HT1080 (cell line): ENCODE data around the gene SLC23A3. TPM values are rescaled to one million over a fixed set of nuclear protein-coding genes. Genes with fewer than 3 reads are reported as not detected.

Experiments
- DNase-seq: peaks from one replicate; pipeline ENCODE4 v3.0.0-alpha.2; 2015; ENCODE audit warnings: low read depth
- total RNA-seq: library from RNA; depleted of rRNA; stranded (reverse); fragments of >200 nt; shearing (Covaris generic); gene quantifications from 2 replicates; pipeline ENCODE4 v1.2.3, GENCODE V29; 2014

The SLC23A3 gene
- total RNA-seq, 1 experiment from 2014 or later: 0.76 TPM

- peak; percentile 42 for DNase-seq
These were observed 6.3 kb upstream of the SLC23A3 start for GRCh38 chr2:219175928-219176817.

GRCh38 chr2:219175486-219175885 lies 5.7 kb upstream of the SLC23A3 start:
- DNase-seq: no peak

GRCh38 chr2:219174801-219175200 lies 5.0 kb upstream of the SLC23A3 start:
- DNase-seq: no peak

GRCh38 chr2:219174146-219174545 lies 4.3 kb upstream of the SLC23A3 start:
- DNase-seq: no peak

- no peak for DNase-seq
These were observed 3.3 kb upstream of the SLC23A3 start for GRCh38 chr2:219173176-219173575.

- DNase-seq: no peak
These were observed 2.7 kb upstream of the SLC23A3 start for GRCh38 chr2:219172231-219173154.

GRCh38 chr2:219171231-219171651 lies 1.4 kb upstream of the SLC23A3 start:
- peak; percentile 58 for DNase-seq

GRCh38 chr2:219168932-219169331 lies 897 bp downstream of the SLC23A3 start:
- DNase-seq: no peak

GRCh38 chr2:219168526-219168925 lies 1.3 kb downstream of the SLC23A3 start:
- no peak for DNase-seq

GRCh38 chr2:219167997-219168396 lies 1.8 kb downstream of the SLC23A3 start:
- DNase-seq: no peak

- no peak for DNase-seq
These were observed 4.5 kb downstream of the SLC23A3 start for GRCh38 chr2:219165058-219165911.

GRCh38 chr2:219163156-219163555 lies 6.7 kb downstream of the SLC23A3 start:
- no peak for DNase-seq

- DNase-seq: no peak
These were observed 8.7 kb downstream of the SLC23A3 start for GRCh38 chr2:219161097-219161496.

GRCh38 chr2:219160186-219161017 lies 9.4 kb downstream of the SLC23A3 start, which contains the start of gene NHEJ1:
Gene NHEJ1 (minus strand): TSS chr2:219160815. CDS start chr2:219158362, 2,453 bp downstream.
- DNase-seq: peak; percentile 91

- DNase-seq: no peak
These were observed 10.1 kb downstream of the SLC23A3 start for GRCh38 chr2:219159771-219160185.

- no peak for DNase-seq
These were observed 11.2 kb downstream of the SLC23A3 start for GRCh38 chr2:219158586-219158985.

- DNase-seq: no peak
These were observed 11.8 kb downstream of the SLC23A3 start for GRCh38 chr2:219158025-219158424.

GRCh38 chr2:219157396-219157795 lies 12.4 kb downstream of the SLC23A3 start:
- DNase-seq: no peak

GRCh38 chr2:219155054-219155644 lies 14.7 kb downstream of the SLC23A3 start:
- DNase-seq: peak; percentile 56

GRCh38 chr2:219149667-219150066 lies 20.2 kb downstream of the SLC23A3 start:
- DNase-seq: no peak
